GM12874 (cell line): ENCODE measurements around the gene VPS13C.

Experiments used
- CTCF ChIP-seq: IDR thresholded peaks from 2 replicates; pipeline ENCODE4 v1.5.1; 2011; ENCODE audit warnings: low read depth, mild to moderate bottlenecking, control low read depth, low read length, moderate library complexity; ENCODE audit not compliant: insufficient read depth

The VPS13C gene

GRCh38 chr15:62051166-62051565 is 9.1 kb downstream of the VPS13C start:
- TF ChIP-seq CTCF: no peak

GRCh38 chr15:62050115-62050514 is 10.1 kb downstream of the VPS13C start:
- no peak for TF ChIP-seq CTCF

- TF ChIP-seq CTCF: no peak
These were observed 12.9 kb downstream of the VPS13C start for GRCh38 chr15:62047282-62047827.

- no peak for TF ChIP-seq CTCF
These were observed 14.0 kb downstream of the VPS13C start for GRCh38 chr15:62046078-62046743.

GRCh38 chr15:62035256-62035924 is 24.9 kb downstream of the VPS13C start:
- no peak for TF ChIP-seq CTCF

- no peak for TF ChIP-seq CTCF
These were observed 32.3 kb downstream of the VPS13C start for GRCh38 chr15:62027916-62028315.

GRCh38 chr15:62027263-62027565 is 33.0 kb downstream of the VPS13C start:
- no peak for TF ChIP-seq CTCF
